ENCODE measurements around the gene TBRG1.

The TBRG1 gene

GRCh38 chr11:124658986-124659385 is 36.3 kb downstream of the TBRG1 start:
- no peak for DNase-seq (ENCODE audit: low spot score)

- no peak for DNase-seq (ENCODE audit: low spot score)
Observed at GRCh38 chr11:124661553-124661952, 38.9 kb downstream of the TBRG1 start.

GRCh38 chr11:124662106-124662505 is 39.4 kb downstream of the TBRG1 start:
- DNase-seq (ENCODE audit: low spot score): no peak

GRCh38 chr11:124663861-124664260 is 41.2 kb downstream of the TBRG1 start:
- DNase-seq (ENCODE audit: low spot score): no peak

GRCh38 chr11:124667601-124668000 is 44.9 kb downstream of the TBRG1 start:
- no peak for DNase-seq (ENCODE audit: low spot score)

- peak; percentile 15 for DNase-seq (ENCODE audit: low spot score)
Observed at GRCh38 chr11:124669193-124669592, 46.5 kb downstream of the TBRG1 start.

GRCh38 chr11:124670732-124671131 is 48.1 kb downstream of the TBRG1 start:
- no peak for DNase-seq (ENCODE audit: low spot score)

- no peak for DNase-seq (ENCODE audit: low spot score)
Observed at GRCh38 chr11:124672536-124673215, 50.0 kb downstream of the TBRG1 start.

- peak; percentile 86 for DNase-seq (ENCODE audit: low spot score)
Observed at GRCh38 chr11:124673333-124674167, 50.9 kb downstream of the TBRG1 start, which contains the start of the genes SIAE and SPA17. Gene SIAE (minus strand): TSS chr11:124673739. CDS start chr11:124673708, 31 bp downstream. Gene SPA17 (plus strand): TSS chr11:124673904. CDS start chr11:124675265, 1,361 bp downstream.

- no peak for DNase-seq (ENCODE audit: low spot score)
Observed at GRCh38 chr11:124674168-124674517, 51.5 kb downstream of the TBRG1 start.

GRCh38 chr11:124674571-124674970 is 51.9 kb downstream of the TBRG1 start:
- DNase-seq (ENCODE audit: low spot score): no peak

GRCh38 chr11:124676386-124676785 is 53.7 kb downstream of the TBRG1 start:
- no peak for DNase-seq (ENCODE audit: low spot score)

- no peak for DNase-seq (ENCODE audit: low spot score)
Observed at GRCh38 chr11:124678416-124678815, 55.8 kb downstream of the TBRG1 start.

- DNase-seq (ENCODE audit: low spot score): no peak
Observed at GRCh38 chr11:124681421-124681820, 58.8 kb downstream of the TBRG1 start.

GRCh38 chr11:124682443-124682842 is 59.8 kb downstream of the TBRG1 start:
- no peak for DNase-seq (ENCODE audit: low spot score)

Small RNA genes lying within 50 kb of the gene (small RNA-seq; reads per million reads assigned to genes)
- gene RNA5SP352: 0 reads per million in 2 experiments

Data from SK-N-DZ (cell line).